Tibial nerve (tissue), 4 donors: ENCODE measurements around the gene RAB15.

Experiments
- CTCF ChIP-seq, 5 experiments: fragments of 200-600 bp in 3 of 5; fragments of 450-650 bp in 2 of 5; sonication (generic) in 3 of 5; IDR thresholded peaks; one replicate each; pipeline ENCODE4 v1.5.1; 2016 to 2019; ENCODE audit warnings: antibody characterized with exemption in 5 of 5, mild to moderate bottlenecking in 3 of 5, moderate library complexity in 2 of 5
- EP300 ChIP-seq, 2 donors: sonication (generic); formaldehyde crosslinking; IDR thresholded peaks; one replicate each; pipeline ENCODE4 v1.6.1; 2017; ENCODE audit warnings: antibody characterized with exemption in 2 of 2, mild to moderate bottlenecking in 1 of 2

DNA sequence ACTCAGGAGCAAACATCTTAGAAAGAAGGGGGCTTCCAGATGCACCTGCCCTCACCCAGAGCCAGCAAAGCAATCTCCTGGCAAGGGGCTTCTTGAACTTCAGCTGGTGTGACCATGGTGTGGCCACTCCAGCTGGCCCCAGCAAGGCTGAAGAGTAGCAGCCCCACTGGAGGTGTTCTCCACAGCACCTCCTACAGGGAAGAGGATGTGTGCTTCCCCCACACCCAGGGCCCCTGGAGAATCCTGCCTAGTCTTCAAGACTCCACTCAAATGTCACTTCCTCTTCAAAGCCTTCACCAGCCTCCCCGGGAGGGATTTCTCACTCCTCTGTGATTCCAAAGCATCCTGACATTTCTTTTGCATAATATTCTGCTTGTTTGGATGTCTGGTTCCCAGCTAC lies 8.5 kb downstream of the RAB15 start:
- TF ChIP-seq CTCF (IDR thresholded peaks at IDR 0.05) (no peak), EP300 (IDR thresholded peaks at IDR 0.05) (no peak)
